Colonic mucosa (tissue), 4 donors: ENCODE data around the gene KIAA1191. TPM values are rescaled to one million over a fixed set of nuclear protein-coding genes. Genes with fewer than 3 reads are reported as not detected.

ENCODE experiments used
- DNase-seq: peaks from one replicate; pipeline ENCODE4 v3.0.0-alpha.2; 2020
- H3K27ac ChIP-seq: fragments of 200-600 bp; one replicate; pipeline ENCODE4 v1.8.0; 2021
- H3K27me3 ChIP-seq: fragments of 200-600 bp; one replicate; pipeline ENCODE4 v1.8.0; 2021
- H3K36me3 ChIP-seq: fragments of 200-600 bp; one replicate; pipeline ENCODE4 v1.8.0; 2021
- H3K4me1 ChIP-seq: fragments of 200-600 bp; one replicate; pipeline ENCODE4 v1.8.0; 2021; ENCODE audit warnings: mild to moderate bottlenecking
- H3K4me3 ChIP-seq: fragments of 200-600 bp; one replicate; pipeline ENCODE4 v1.8.0; 2021
- H3K9ac ChIP-seq, 2 donors: one replicate each; pipeline ENCODE4 v1.7.0; 2013; ENCODE audit warnings: control low read depth in 2 of 2, low read depth in 2 of 2, low read length in 2 of 2
- H3K9me3 ChIP-seq: fragments of 200-600 bp; one replicate; pipeline ENCODE4 v1.8.0; 2021
- intact Hi-C: fragments of 100-400 bp; cut with DNase I; formaldehyde crosslinking; loops from one replicate; pipeline ENCODE4 v1.14.1; 2022
- total RNA-seq, 2 donors: library from RNA; stranded (reverse); fragmentation: NEBNext Ultra II Directional in 1 of 2; extraction: Animal tissue kit (Norgen Biotek cat#: 25700) in 1 of 2; gene quantifications; one replicate each; pipeline ENCODE4 v1.2.1, GENCODE V29; 2021
- TF ChIP-seq, protein P1 (sequence below): fragments of 200-600 bp; IDR thresholded peaks from one replicate; pipeline ENCODE4 v1.8.0; 2022; ENCODE audit warnings: antibody characterized with exemption, mild to moderate bottlenecking
- donor health status: healthy.
- donor health status: DM: no; HTN: no; CAD: no.
- donor health status: DM: no; HTN: no; CAD: no.

KIAA1191 gene
- total RNA-seq, 2 donors from 2014 or later, result 57.4 to 89.1 TPM

DNA sequence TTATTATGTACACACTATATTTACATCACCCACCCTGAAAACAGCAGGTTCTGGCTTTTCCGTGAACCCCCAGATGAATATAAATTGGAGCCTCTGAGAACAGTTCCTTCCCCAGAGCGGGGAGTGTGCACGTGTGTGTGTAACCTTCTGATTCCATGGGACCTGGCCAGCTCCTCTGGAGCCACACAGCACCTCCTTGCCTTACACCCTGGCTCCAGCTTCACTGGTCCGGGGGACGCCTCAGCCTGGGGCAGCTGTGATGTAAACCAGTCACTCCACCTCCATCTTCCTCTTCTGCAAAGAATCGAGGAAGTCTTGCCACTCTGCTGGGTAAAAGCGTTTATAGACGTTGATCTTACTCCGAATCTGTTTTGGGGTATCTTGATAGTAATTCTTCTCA is 22.4 kb upstream of the KIAA1191 start:
- Histone ChIP-seq H3K27me3 (no peaks in the 10 kb centered on the region), H3K4me1 (peaks cover 5% of the 10 kb centered on the region), H3K4me3 (no peak overlapping the region), H3K9me3 (no peaks in the 10 kb centered on the region), H3K36me3 (no peaks in the 10 kb centered on the region), H3K9ac (no peak overlapping the region), H3K27ac (no peak overlapping the region)
- TF ChIP-seq, protein P1, sequence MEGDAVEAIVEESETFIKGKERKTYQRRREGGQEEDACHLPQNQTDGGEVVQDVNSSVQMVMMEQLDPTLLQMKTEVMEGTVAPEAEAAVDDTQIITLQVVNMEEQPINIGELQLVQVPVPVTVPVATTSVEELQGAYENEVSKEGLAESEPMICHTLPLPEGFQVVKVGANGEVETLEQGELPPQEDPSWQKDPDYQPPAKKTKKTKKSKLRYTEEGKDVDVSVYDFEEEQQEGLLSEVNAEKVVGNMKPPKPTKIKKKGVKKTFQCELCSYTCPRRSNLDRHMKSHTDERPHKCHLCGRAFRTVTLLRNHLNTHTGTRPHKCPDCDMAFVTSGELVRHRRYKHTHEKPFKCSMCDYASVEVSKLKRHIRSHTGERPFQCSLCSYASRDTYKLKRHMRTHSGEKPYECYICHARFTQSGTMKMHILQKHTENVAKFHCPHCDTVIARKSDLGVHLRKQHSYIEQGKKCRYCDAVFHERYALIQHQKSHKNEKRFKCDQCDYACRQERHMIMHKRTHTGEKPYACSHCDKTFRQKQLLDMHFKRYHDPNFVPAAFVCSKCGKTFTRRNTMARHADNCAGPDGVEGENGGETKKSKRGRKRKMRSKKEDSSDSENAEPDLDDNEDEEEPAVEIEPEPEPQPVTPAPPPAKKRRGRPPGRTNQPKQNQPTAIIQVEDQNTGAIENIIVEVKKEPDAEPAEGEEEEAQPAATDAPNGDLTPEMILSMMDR, result no peak
- DNase-seq, result no peak
- intact Hi-C loops, result no loop called here

DNA sequence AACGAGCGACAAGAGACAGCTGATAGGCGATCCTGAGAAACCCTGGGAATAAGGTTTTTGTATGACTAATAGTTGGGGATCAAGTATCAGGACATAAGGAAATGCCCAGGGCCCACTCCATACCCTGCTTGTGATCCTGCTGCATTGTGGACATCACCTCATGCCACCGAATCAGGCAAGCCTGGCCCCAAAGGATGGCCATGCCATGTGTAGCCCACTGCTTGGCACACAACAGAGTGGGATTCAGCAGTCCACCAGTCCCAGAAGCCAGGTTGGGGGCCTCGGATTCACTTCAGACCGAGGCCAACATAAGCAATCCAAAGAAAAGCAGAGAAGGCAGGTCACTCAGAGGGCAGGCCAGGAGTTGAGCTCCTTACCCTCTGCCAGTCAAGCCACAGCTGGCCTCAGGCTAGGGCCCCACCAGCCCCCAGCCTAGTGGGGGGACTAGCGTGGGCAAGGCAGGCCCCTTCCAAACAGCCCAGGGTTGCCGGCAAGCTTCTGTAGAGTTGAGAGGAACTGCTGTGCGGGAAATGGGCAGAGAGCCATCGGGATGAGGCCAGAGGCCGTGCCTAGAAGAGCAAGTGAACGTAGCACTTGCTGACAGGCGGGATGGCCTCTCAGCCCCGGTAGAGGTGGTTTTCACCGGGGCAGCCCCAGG is 21.8 kb upstream of the KIAA1191 start:
- Histone ChIP-seq H3K36me3 (no peaks in the 10 kb centered on the region), H3K4me3 (no peak overlapping the region), H3K4me1 (peaks cover 5% of the 10 kb centered on the region), H3K27ac (no peak overlapping the region), H3K27me3 (no peaks in the 10 kb centered on the region), H3K9ac (no peak overlapping the region), H3K9me3 (no peaks in the 10 kb centered on the region)
- TF ChIP-seq, protein P1, result no peak
- intact Hi-C loops, result no loop called here
- DNase-seq, result no peak

DNA sequence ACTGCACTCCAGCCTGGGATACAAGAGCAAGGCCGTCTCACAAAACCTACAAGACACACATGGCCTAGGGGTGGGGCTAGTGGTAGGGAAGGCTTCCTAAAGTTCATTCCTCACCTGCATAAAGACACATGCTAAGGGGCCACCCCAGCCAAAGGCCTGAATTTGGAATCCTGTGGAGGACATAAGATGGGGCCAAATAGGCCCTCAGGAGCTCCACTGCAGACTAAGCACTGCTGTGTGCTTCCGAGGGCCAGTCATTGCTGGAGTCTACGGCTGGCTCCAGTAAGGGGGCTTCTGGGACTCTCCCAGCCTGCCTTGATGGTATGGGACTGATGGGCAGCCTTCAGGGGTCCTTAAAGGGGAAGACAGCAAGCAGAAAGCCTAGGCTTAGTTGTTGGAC is 21.2 kb upstream of the KIAA1191 start:
- DNase-seq, result no peak

DNA sequence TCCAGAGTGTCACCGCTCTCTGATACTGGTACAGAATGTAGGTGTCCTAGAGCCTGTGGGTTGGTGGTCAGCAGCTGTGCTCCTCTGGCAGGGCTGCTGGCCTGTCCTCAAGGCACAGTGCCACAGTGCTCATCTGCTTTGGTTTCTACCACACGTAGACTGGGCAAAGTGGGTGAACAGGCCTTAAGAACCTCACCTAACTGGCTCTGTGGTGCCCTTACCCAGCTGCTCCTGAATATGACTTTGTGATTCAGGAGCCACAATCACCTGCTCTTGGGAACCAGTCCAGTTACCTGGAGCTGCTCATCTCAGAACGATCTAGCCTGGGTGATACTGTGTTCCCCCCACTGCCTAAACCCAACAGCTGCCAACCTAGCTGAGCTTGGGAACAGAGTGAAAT is 20.4 kb upstream of the KIAA1191 start:
- H3K36me3 ChIP-seq, result no peaks in the 10 kb centered on the region
- no peaks in the 10 kb centered on the region for H3K27me3 ChIP-seq
- no peak overlapping the region for H3K9ac ChIP-seq
- H3K27ac ChIP-seq, result no peak overlapping the region
- H3K9me3 ChIP-seq, result no peaks in the 10 kb centered on the region
- TF ChIP-seq, protein P1, result no peak
- no peak overlapping the region for H3K4me3 ChIP-seq
- H3K4me1 ChIP-seq, result no peaks in the 10 kb centered on the region
- DNase-seq, result no peak
- intact Hi-C loops, result no loop called here

More for the DNA sequence above, 21.2 kb upstream of the KIAA1191 start:
- intact Hi-C loops, result no loop called here
- TF ChIP-seq, protein P1, result no peak
- H3K9ac ChIP-seq, result no peak overlapping the region
- H3K27me3 ChIP-seq, result no peaks in the 10 kb centered on the region
- no peak overlapping the region for H3K27ac ChIP-seq
- peaks cover 4% of the 10 kb centered on the region for H3K4me1 ChIP-seq
- H3K9me3 ChIP-seq, result no peaks in the 10 kb centered on the region
- no peak overlapping the region for H3K4me3 ChIP-seq
- H3K36me3 ChIP-seq, result no peaks in the 10 kb centered on the region

DNA sequence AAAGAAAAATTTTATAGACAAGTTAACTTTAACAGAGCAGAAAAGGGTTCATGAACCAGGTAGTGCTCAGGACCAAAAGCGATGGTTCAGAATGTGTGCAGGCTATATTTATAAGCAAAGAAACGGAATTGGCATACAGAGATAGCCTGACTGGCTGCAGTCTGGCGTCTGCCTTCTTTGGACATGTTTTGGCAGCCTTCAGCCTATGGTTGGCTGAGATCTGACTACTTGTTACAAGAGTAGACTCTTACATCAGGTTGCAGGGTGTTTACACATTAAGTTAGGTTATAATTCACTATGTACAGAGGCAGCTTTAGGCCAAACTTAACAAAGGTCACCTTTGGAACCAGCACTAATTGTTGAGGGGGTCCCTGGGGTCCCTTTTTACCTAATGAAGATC is 19.9 kb upstream of the KIAA1191 start:
- H3K9ac ChIP-seq, result no peak overlapping the region

More for the DNA sequence above, 19.9 kb upstream of the KIAA1191 start:
- Histone ChIP-seq H3K36me3 (no peaks in the 10 kb centered on the region), H3K4me3 (no peak overlapping the region), H3K27me3 (no peaks in the 10 kb centered on the region), H3K27ac (no peak overlapping the region), H3K4me1 (no peaks in the 10 kb centered on the region), H3K9me3 (no peaks in the 10 kb centered on the region)
- TF ChIP-seq, protein P1, result no peak
- DNase-seq, result no peak
- intact Hi-C loops, result no loop called here
